OCI-LY7 (cell line): ENCODE results near the gene ZNF628. TPM values are rescaled to one million over a fixed set of nuclear protein-coding genes. Genes with fewer than 3 reads are reported as not detected.

Experiments
- BruUV-seq: library from RNA; stranded (reverse); fragments of 400-500 nt; replicated peaks from 2 replicates; lab custom pipeline; 2021; lab: Mats Ljungman, UMichigan
- CTCF ChIA-PET: fragments of 300-600 bp; sonication (Branson Sonifier 250); formaldehyde crosslinking; loops from one replicate; lab custom pipeline; 2022; ENCODE audit warnings: antibody characterized with exemption; ENCODE audit not compliant: unreplicated experiment; lab: Charles Lee
- POLR2A ChIA-PET: fragments of 300-600 bp; sonication (Branson Sonifier 250); formaldehyde crosslinking; loops from one replicate; lab custom pipeline; 2022; ENCODE audit warnings: antibody characterized with exemption; lab: Charles Lee
- DNase-seq: peaks from one replicate; pipeline ENCODE4 v3.0.0-alpha.2; 2015; ENCODE audit warnings: low spot score
- H2AFZ ChIP-seq: fragments of 200-600 bp; sonication (generic), shearing (Covaris generic); 2 replicates; pipeline ENCODE4 v1.6.1; 2014; ENCODE audit warnings: mild to moderate bottlenecking, antibody characterized with exemption, low read length, moderate library complexity
- H3K27ac ChIP-seq: fragments of 200-600 bp; sonication (generic); 2 replicates; pipeline ENCODE4 v1.5.1; 2014; ENCODE audit warnings: mixed run types, low read depth, mild to moderate bottlenecking, moderate library complexity, low read length, inconsistent platforms; ENCODE audit not compliant: poor library complexity, severe bottlenecking
- H3K36me3 ChIP-seq: fragments of 200-600 bp; sonication (generic); 2 replicates; pipeline ENCODE4 v1.6.1; 2014; ENCODE audit warnings: mild to moderate bottlenecking, antibody characterized with exemption, low read length, moderate library complexity, mixed read lengths; ENCODE audit not compliant: insufficient read depth
- H3K4me1 ChIP-seq: fragments of 200-600 bp; sonication (generic); 2 replicates; pipeline ENCODE4 v1.5.1; 2014; ENCODE audit warnings: mild to moderate bottlenecking, low read length; ENCODE audit not compliant: insufficient read depth, poor library complexity, severe bottlenecking
- H3K4me2 ChIP-seq: fragments of 200-600 bp; sonication (generic); 2 replicates; pipeline ENCODE4 v1.6.1; 2014; ENCODE audit warnings: mild to moderate bottlenecking, low read length
- H3K4me3 ChIP-seq: fragments of 200-600 bp; sonication (generic); 2 replicates; pipeline ENCODE4 v1.5.1; 2014; ENCODE audit warnings: mild to moderate bottlenecking, low read depth, low read length; ENCODE audit not compliant: poor library complexity, severe bottlenecking
- H3K79me2 ChIP-seq: fragments of 200-600 bp; sonication (generic); 2 replicates; pipeline ENCODE4 v1.6.1; 2016; ENCODE audit warnings: low read depth, mild to moderate bottlenecking, low read length, moderate library complexity, mixed read lengths; ENCODE audit not compliant: insufficient read depth
- H3K9me2 ChIP-seq: fragments of 200-600 bp; sonication (generic); 2 replicates; pipeline ENCODE4 v1.6.1; 2016; ENCODE audit warnings: mild to moderate bottlenecking, low read length, mixed read lengths; ENCODE audit not compliant: insufficient read depth
- H3K9me3 ChIP-seq: fragments of 200-600 bp; sonication (generic); 2 replicates; pipeline ENCODE4 v1.6.1; 2014; ENCODE audit warnings: mild to moderate bottlenecking, mixed run types, low read length, mixed read lengths
- H4K20me1 ChIP-seq: fragments of 200-600 bp; sonication (generic); 2 replicates; pipeline ENCODE4 v1.6.1; 2014; ENCODE audit warnings: mild to moderate bottlenecking, antibody characterized with exemption, low read length, moderate library complexity, mixed read lengths; ENCODE audit not compliant: insufficient read depth
- EZH2phosphoT487 ChIP-seq: fragments of 200-600 bp; sonication (generic); IDR thresholded peaks from 2 replicates; pipeline ENCODE4 v1.6.1; 2018; ENCODE audit warnings: low read depth, borderline replicate concordance, mild to moderate bottlenecking, mixed run types, antibody characterized with exemption, low read length, moderate library complexity, mixed read lengths
- intact Hi-C: fragments of 100-400 bp; cut with micrococcal nuclease; formaldehyde crosslinking; loops from one replicate; pipeline ENCODE4 v1.10.0; 2022; ENCODE audit not compliant: unreplicated experiment
- total RNA-seq, 2 experiments: library from RNA; depleted of rRNA in 1 of 2; stranded (reverse); fragments of >200 nt in 1 of 2; shearing (Covaris generic) in 1 of 2; gene quantifications; 2 replicates each; pipeline ENCODE4 v1.2.3, GENCODE V29; 2014 to 2022
- TF ChIP-seq, protein P1 (sequence below): fragments of 200-600 bp; sonication (generic); conservative IDR thresholded peaks from 2 replicates; pipeline ENCODE4 v1.5.1; 2014; ENCODE audit warnings: mild to moderate bottlenecking, antibody characterized with exemption, low read length, moderate library complexity, mixed read lengths

ZNF628 gene
- total RNA-seq, 2 experiments from 2014 or later = 5.2 to 10.6 TPM

DNA sequence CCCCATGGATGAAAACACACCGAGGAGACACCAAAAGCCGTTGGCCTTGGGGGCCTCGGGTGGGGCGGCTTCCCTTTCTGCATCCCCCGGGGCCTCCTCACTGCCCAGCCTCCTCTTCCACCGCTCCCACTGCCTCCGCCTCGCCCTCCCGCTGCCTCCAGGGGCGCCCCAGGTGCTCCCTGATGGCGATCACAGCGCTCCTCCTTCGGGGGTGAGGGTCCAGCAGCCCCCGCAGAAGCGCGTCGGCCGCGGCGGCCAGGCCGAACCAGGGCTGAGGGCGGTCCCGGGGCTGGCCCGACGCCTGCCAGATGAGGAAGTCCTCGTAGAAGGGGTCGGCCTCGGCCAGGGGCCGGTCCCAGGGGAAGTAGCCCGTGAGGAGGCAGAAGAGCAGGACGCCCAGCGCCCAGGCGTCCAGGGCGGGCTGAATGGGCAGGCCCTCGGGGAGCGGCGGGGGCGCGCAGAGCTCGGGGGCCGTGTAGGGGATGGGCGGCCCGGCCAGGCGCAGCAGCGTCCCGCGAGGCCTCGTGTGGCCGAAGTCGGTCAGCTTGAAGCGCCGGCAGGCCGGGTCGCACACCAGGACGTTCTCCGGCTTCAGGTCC lies 53.3 kb downstream of the ZNF628 start:
- H2AFZ ChIP-seq = no peak overlapping the region
- H3K9me3 ChIP-seq = 0 out of 2 replicates have a peak, but pooled peaks cover 5% of the 10 kb centered on the region
- H3K4me2 ChIP-seq = no peak overlapping the region
- H3K36me3 ChIP-seq = no peaks in the 10 kb centered on the region
- no peaks in the 10 kb centered on the region for H3K4me1 ChIP-seq
- H3K79me2 ChIP-seq = no peaks in the 10 kb centered on the region
- H3K4me3 ChIP-seq = no peak overlapping the region
- POLR2A ChIA-PET = no interaction called here
- CTCF ChIA-PET = no interaction called here
- DNase-seq = no peak
- H3K9me2 ChIP-seq = no peaks in the 10 kb centered on the region
- intact Hi-C loops = no loop called here
- no peak overlapping the region for H3K27ac ChIP-seq
- TF ChIP-seq EZH2phosphoT487 = no peak
- TF ChIP-seq, protein P1, sequence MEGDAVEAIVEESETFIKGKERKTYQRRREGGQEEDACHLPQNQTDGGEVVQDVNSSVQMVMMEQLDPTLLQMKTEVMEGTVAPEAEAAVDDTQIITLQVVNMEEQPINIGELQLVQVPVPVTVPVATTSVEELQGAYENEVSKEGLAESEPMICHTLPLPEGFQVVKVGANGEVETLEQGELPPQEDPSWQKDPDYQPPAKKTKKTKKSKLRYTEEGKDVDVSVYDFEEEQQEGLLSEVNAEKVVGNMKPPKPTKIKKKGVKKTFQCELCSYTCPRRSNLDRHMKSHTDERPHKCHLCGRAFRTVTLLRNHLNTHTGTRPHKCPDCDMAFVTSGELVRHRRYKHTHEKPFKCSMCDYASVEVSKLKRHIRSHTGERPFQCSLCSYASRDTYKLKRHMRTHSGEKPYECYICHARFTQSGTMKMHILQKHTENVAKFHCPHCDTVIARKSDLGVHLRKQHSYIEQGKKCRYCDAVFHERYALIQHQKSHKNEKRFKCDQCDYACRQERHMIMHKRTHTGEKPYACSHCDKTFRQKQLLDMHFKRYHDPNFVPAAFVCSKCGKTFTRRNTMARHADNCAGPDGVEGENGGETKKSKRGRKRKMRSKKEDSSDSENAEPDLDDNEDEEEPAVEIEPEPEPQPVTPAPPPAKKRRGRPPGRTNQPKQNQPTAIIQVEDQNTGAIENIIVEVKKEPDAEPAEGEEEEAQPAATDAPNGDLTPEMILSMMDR = no peak
- no peaks in the 10 kb centered on the region for H4K20me1 ChIP-seq
- BruUV-seq = no TSS peak

DNA sequence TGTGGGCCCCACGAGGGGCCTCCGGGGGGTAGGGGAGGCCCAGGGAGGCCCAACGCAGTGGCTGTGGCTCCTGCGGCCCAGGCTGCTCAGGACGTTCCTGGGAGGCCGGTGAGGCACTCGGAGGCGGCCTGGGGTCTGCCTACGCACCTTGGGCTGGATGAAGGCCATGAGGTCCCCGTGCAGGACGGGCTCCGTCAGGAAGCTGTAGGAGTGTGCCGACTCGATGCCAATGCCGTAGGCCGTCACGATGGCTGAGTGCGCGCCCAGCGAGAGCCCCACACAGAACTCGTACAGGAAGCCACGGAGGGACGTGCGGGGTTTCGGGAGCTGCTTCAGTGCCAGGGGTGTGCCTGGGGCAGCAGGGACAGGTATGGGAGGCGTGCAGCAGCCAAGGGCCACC lies 54.6 kb downstream of the ZNF628 start:
- Histone ChIP-seq H3K27ac (no peak overlapping the region), H3K4me3 (no peak overlapping the region), H4K20me1 (no peaks in the 10 kb centered on the region), H3K79me2 (no peaks in the 10 kb centered on the region), H3K4me2 (no peak overlapping the region), H3K9me2 (no peaks in the 10 kb centered on the region), H3K9me3 (0 out of 2 replicates have a peak, but pooled peaks cover 5% of the 10 kb centered on the region), H2AFZ (no peak overlapping the region), H3K36me3 (no peaks in the 10 kb centered on the region), H3K4me1 (no peaks in the 10 kb centered on the region)
- DNase-seq = no peak
- BruUV-seq = no TSS peak
- intact Hi-C loops = no loop called here
- ChIA-PET POLR2A (no interaction called here), CTCF (no interaction called here)
- TF ChIP-seq, protein P1 = no peak
- no peak for TF ChIP-seq EZH2phosphoT487

Other genes with a start within 250 kb of the ZNF628 start
- gene TMEM86B, start 247.9 kb upstream of the ZNF628 start, total RNA-seq (2014; rRNA removed; shearing (Covaris generic)) = 6.7 and 8.1 TPM in 2 replicates
- gene TMEM86B, start 247.9 kb upstream of the ZNF628 start, total RNA-seq (2022) = 13.7 and 13.8 TPM in 2 replicates
- gene PPP6R1, start 217.6 kb upstream of the ZNF628 start, total RNA-seq (2014; rRNA removed; shearing (Covaris generic)) = 82.0 and 89.6 TPM in 2 replicates
- 156 and 161 TPM in 2 replicates for gene PPP6R1, start 217.6 kb upstream of the ZNF628 start, total RNA-seq (2022)
- gene HSPBP1, start 196.5 kb upstream of the ZNF628 start, total RNA-seq (2014; rRNA removed; shearing (Covaris generic)) = 41.3 and 50.5 TPM in 2 replicates
- 31.9 and 38.7 TPM in 2 replicates for gene HSPBP1, start 196.5 kb upstream of the ZNF628 start, total RNA-seq (2022)
- gene BRSK1, start 192.6 kb upstream of the ZNF628 start, total RNA-seq (2014; rRNA removed; shearing (Covaris generic)) = 15.9 and 16.1 TPM in 2 replicates
- 23.9 and 25.7 TPM in 2 replicates for gene BRSK1, start 192.6 kb upstream of the ZNF628 start, total RNA-seq (2022)
- not detected in 2 replicates for gene TMEM150B, start 151.3 kb upstream of the ZNF628 start, total RNA-seq (2014; rRNA removed; shearing (Covaris generic))
- gene TMEM150B, start 151.3 kb upstream of the ZNF628 start, total RNA-seq (2022) = not detected in 2 replicates
- gene KMT5C, start 136.7 kb upstream of the ZNF628 start, total RNA-seq (2014; rRNA removed; shearing (Covaris generic)) = 21.2 and 22.8 TPM in 2 replicates
- 36.1 and 43.4 TPM in 2 replicates for gene KMT5C, start 136.7 kb upstream of the ZNF628 start, total RNA-seq (2022)
- not detected in 2 replicates for gene COX6B2, start 121.9 kb upstream of the ZNF628 start, total RNA-seq (2014; rRNA removed; shearing (Covaris generic))
- not detected in 2 replicates for gene COX6B2, start 121.9 kb upstream of the ZNF628 start, total RNA-seq (2022)
- gene GARIN5B, start 113.4 kb upstream of the ZNF628 start, total RNA-seq (2014; rRNA removed; shearing (Covaris generic)) = not detected in 2 replicates
- gene GARIN5B, start 113.4 kb upstream of the ZNF628 start, total RNA-seq (2022) = not detected in 2 replicates
- gene IL11, start 106.2 kb upstream of the ZNF628 start, total RNA-seq (2014; rRNA removed; shearing (Covaris generic)) = 0.32 TPM in 1 of 2 replicates, not detected in the other
- gene IL11, start 106.2 kb upstream of the ZNF628 start, total RNA-seq (2022) = 0.46 and 0.55 TPM in 2 replicates
- gene TMEM190, start 99.8 kb upstream of the ZNF628 start, total RNA-seq (2014; rRNA removed; shearing (Covaris generic)) = not detected in 2 replicates
- not detected in 2 replicates for gene TMEM190, start 99.8 kb upstream of the ZNF628 start, total RNA-seq (2022)
- gene TMEM238, start 92.3 kb upstream of the ZNF628 start, total RNA-seq (2014; rRNA removed; shearing (Covaris generic)) = 2.6 and 2.7 TPM in 2 replicates
- gene TMEM238, start 92.3 kb upstream of the ZNF628 start, total RNA-seq (2022) = 6.5 and 7.1 TPM in 2 replicates
- gene RPL28, start 90.7 kb upstream of the ZNF628 start, total RNA-seq (2014; rRNA removed; shearing (Covaris generic)) = 847 and 872 TPM in 2 replicates
- 2,656 and 3,234 TPM in 2 replicates for gene RPL28, start 90.7 kb upstream of the ZNF628 start, total RNA-seq (2022)
- gene UBE2S, start 68.8 kb upstream of the ZNF628 start, total RNA-seq (2014; rRNA removed; shearing (Covaris generic)) = 682 and 848 TPM in 2 replicates
- gene UBE2S, start 68.8 kb upstream of the ZNF628 start, total RNA-seq (2022) = 285 and 321 TPM in 2 replicates
- not detected in 2 replicates for gene SHISA7, start 33.3 kb upstream of the ZNF628 start, total RNA-seq (2014; rRNA removed; shearing (Covaris generic))
- not detected in 2 replicates for gene SHISA7, start 33.3 kb upstream of the ZNF628 start, total RNA-seq (2022)
- 89.5 and 115 TPM in 2 replicates for gene ISOC2, start 15.0 kb upstream of the ZNF628 start, total RNA-seq (2014; rRNA removed; shearing (Covaris generic))
- gene ISOC2, start 15.0 kb upstream of the ZNF628 start, total RNA-seq (2022) = 37.0 and 37.7 TPM in 2 replicates
- not detected in 2 replicates for gene C19orf85, start 11.9 kb upstream of the ZNF628 start, total RNA-seq (2014; rRNA removed; shearing (Covaris generic))
- gene C19orf85, start 11.9 kb upstream of the ZNF628 start, total RNA-seq (2022) = not detected in 2 replicates
- 29.1 and 33.2 TPM in 2 replicates for gene NAT14, start 8.6 kb downstream of the ZNF628 start, total RNA-seq (2014; rRNA removed; shearing (Covaris generic))
- 24.2 and 28.3 TPM in 2 replicates for gene NAT14, start 8.6 kb downstream of the ZNF628 start, total RNA-seq (2022)
- 0.23 and 0.50 TPM in 2 replicates for gene SSC5D, start 11.8 kb downstream of the ZNF628 start, total RNA-seq (2014; rRNA removed; shearing (Covaris generic))
- 1.7 and 2.7 TPM in 2 replicates for gene SSC5D, start 11.8 kb downstream of the ZNF628 start, total RNA-seq (2022)
- gene SBK2, start 60.5 kb downstream of the ZNF628 start, total RNA-seq (2014; rRNA removed; shearing (Covaris generic)) = not detected in 2 replicates
- gene SBK2, start 60.5 kb downstream of the ZNF628 start, total RNA-seq (2022) = not detected in 2 replicates
- gene SBK3, start 68.9 kb downstream of the ZNF628 start, total RNA-seq (2014; rRNA removed; shearing (Covaris generic)) = not detected in 2 replicates
- 0.34 and 0.68 TPM in 2 replicates for gene SBK3, start 68.9 kb downstream of the ZNF628 start, total RNA-seq (2022)
- gene ZNF579, start 104.2 kb downstream of the ZNF628 start, total RNA-seq (2014; rRNA removed; shearing (Covaris generic)) = 4.1 and 6.1 TPM in 2 replicates
- gene ZNF579, start 104.2 kb downstream of the ZNF628 start, total RNA-seq (2022) = 11.1 and 11.6 TPM in 2 replicates
- 6.0 and 6.8 TPM in 2 replicates for gene FIZ1, start 122.9 kb downstream of the ZNF628 start, total RNA-seq (2014; rRNA removed; shearing (Covaris generic))
- gene FIZ1, start 122.9 kb downstream of the ZNF628 start, total RNA-seq (2022) = 17.1 and 18.0 TPM in 2 replicates
- gene ZNF524, start 123.7 kb downstream of the ZNF628 start, total RNA-seq (2014; rRNA removed; shearing (Covaris generic)) = 14.5 and 21.6 TPM in 2 replicates
- gene ZNF524, start 123.7 kb downstream of the ZNF628 start, total RNA-seq (2022) = 9.2 and 12.3 TPM in 2 replicates
- gene ZNF865, start 129.0 kb downstream of the ZNF628 start, total RNA-seq (2014; rRNA removed; shearing (Covaris generic)) = 2.1 and 3.0 TPM in 2 replicates
- gene ZNF865, start 129.0 kb downstream of the ZNF628 start, total RNA-seq (2022) = 11.3 and 13.0 TPM in 2 replicates
- gene ZNF784, start 147.9 kb downstream of the ZNF628 start, total RNA-seq (2014; rRNA removed; shearing (Covaris generic)) = 3.4 and 6.6 TPM in 2 replicates
- gene ZNF784, start 147.9 kb downstream of the ZNF628 start, total RNA-seq (2022) = 4.0 and 5.4 TPM in 2 replicates
- gene ZNF580, start 164.4 kb downstream of the ZNF628 start, total RNA-seq (2014; rRNA removed; shearing (Covaris generic)) = 17.6 and 24.4 TPM in 2 replicates
- gene ZNF580, start 164.4 kb downstream of the ZNF628 start, total RNA-seq (2022) = 50.0 and 52.1 TPM in 2 replicates
- 26.6 and 44.5 TPM in 2 replicates for gene ZNF581, start 167.0 kb downstream of the ZNF628 start, total RNA-seq (2014; rRNA removed; shearing (Covaris generic))
- gene ZNF581, start 167.0 kb downstream of the ZNF628 start, total RNA-seq (2022) = 39.7 and 41.8 TPM in 2 replicates
- 29.4 and 30.1 TPM in 2 replicates for gene CCDC106, start 171.6 kb downstream of the ZNF628 start, total RNA-seq (2014; rRNA removed; shearing (Covaris generic))
- 29.0 and 30.9 TPM in 2 replicates for gene CCDC106, start 171.6 kb downstream of the ZNF628 start, total RNA-seq (2022)
- gene U2AF2, start 178.4 kb downstream of the ZNF628 start, total RNA-seq (2014; rRNA removed; shearing (Covaris generic)) = 193 and 211 TPM in 2 replicates
- gene U2AF2, start 178.4 kb downstream of the ZNF628 start, total RNA-seq (2022) = 233 and 264 TPM in 2 replicates
- 40.5 and 46.3 TPM in 2 replicates for gene EPN1, start 198.6 kb downstream of the ZNF628 start, total RNA-seq (2014; rRNA removed; shearing (Covaris generic))
- gene EPN1, start 198.6 kb downstream of the ZNF628 start, total RNA-seq (2022) = 120 and 121 TPM in 2 replicates